Muscle of back (tissue), 13 donors: ENCODE measurements around the gene ALOX5AP. TPM values are rescaled to one million over a fixed set of nuclear protein-coding genes. Genes with fewer than 3 reads are reported as not detected.

ENCODE experiments used
- DNase-seq, 3 donors: peaks; one replicate each; pipeline versions ENCODE4 v3.0.0 to v3.0.0-alpha.2; 2013
- long read RNA-seq, 9 donors: transcript quantifications; one replicate each; lab custom pipeline, GENCODE V29; 2026
- polyA plus RNA-seq, 10 donors: library from polyadenylated mRNA; unstranded; fragments of 120-200 nt; gene quantifications; one replicate each; pipeline ENCODE4 v1.2.1, GENCODE V29; 2013; ENCODE audit not compliant: insufficient read length in 10 of 10

Gene ALOX5AP
- polyA plus RNA-seq: 1 to 10 TPM; 3.9 to 7.3 (median 5.6) TPM
- long read RNA-seq, donor 1, partial matches to known transcripts: 0 of 1 reads
- long read RNA-seq, donor 1, other reads (novel, unspliced or antisense): 0 of 1 reads
- long read RNA-seq, donor 2, partial matches to known transcripts: 0 of 1 reads
- long read RNA-seq, donor 2, other reads (novel, unspliced or antisense): 0 of 1 reads
- long read RNA-seq, donor 3: 0 reads
- long read RNA-seq, donor 4, partial matches to known transcripts: 0 of 2 reads
- long read RNA-seq, donor 4, other reads (novel, unspliced or antisense): 0 of 2 reads
- long read RNA-seq, donor 5, transcript ALOX5AP-201 (5 exons, 904 nt): major isoform, 6 of 6 reads
- long read RNA-seq, donor 5, partial matches to known transcripts: 0 of 6 reads
- long read RNA-seq, donor 5, other reads (novel, unspliced or antisense): 0 of 6 reads
- long read RNA-seq, donor 6, partial matches to known transcripts: 0 of 1 reads
- long read RNA-seq, donor 6, other reads (novel, unspliced or antisense): 0 of 1 reads
- long read RNA-seq, donor 7: 0 reads
- long read RNA-seq, donor 8, partial matches to known transcripts: 0 of 3 reads
- long read RNA-seq, donor 8, other reads (novel, unspliced or antisense): 0 of 3 reads
- long read RNA-seq, donor 9, partial matches to known transcripts: 0 of 2 reads
- long read RNA-seq, donor 9, other reads (novel, unspliced or antisense): 0 of 2 reads

DNA sequence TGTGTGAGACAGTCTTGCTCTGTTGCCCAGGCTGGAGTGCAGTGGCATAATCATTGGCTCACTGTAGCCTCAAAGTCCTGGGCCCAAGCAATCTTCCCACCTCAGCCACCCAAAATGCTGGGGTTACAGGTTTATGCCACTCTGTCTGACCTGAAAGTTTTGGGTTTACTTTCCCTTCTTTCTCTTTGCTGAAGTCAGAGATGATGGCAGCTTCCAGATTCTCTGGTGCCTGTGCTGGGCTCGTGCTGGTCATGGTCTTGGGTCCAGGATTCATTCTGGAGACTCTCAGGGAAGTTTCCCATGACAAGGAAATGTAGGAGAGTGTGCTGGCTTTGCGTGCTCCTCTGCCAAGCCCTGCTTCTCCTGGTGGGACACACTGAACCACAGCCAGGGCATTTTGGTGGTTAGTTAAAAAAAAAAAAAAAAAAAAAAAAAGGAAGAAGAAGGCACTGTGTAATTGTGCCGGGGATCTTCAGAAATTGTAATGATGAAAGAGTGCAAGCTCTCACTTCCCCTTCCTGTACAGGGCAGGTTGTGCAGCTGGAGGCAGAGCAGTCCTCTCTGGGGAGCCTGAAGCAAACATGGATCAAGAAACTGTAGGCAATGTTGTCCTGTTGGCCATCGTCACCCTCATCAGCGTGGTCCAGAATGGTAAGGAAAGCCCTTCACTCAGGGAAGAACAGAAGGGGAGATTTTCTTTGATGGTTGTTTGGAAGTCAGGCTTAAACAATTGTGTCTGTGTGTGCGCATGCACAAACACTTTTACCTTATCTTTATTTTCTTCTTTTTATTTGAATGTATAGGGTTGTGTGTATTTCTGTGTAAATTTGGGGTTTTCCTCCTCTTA, at the start of gene ALOX5AP:
TSS of gene ALOX5AP (plus strand) at position 519 of the 847 bp plus-strand sequence. CDS start at position 582, 63 bp downstream.
- DNase-seq: no peak

DNA sequence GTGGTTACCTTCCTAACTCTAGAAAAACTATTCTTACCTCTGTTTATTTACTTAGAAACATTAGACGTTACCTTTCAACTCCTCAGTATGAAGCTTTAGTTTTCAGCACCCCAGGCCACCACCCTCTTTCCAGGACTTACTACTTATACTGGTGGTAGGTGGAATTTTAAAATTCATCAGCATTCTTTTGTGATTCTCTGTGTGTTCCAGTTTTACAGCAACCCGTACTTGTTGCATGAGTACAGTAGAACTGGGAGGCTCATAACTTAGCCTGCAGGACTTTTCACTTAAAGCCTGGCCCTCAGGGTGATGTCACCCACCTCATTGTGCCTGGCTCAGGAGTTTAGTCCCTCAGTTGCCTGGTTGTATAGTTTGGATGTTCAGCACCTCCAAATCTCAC, 49.4 kb upstream of the ALOX5AP start:
- DNase-seq: no peak

DNA sequence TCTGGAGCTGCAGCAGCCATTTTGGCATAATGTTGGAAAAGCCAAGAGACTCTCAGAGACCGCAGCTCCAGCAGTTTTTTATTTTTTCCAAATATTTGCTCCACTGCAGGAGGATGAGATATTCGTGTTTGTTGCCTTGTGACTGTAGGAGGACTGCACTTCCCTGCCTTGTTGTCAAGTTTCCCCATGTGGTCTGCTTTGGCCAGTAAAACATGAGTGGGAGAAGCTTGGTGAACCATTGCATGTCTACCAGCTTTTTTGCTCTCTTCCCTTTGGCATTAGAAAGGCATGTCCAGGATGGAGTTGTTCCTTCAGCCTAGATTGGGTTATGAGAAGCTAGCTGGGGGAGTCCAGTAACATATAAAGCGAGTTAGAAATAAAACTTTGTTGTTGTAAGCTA, 47.7 kb upstream of the ALOX5AP start:
- no peak for DNase-seq

DNA sequence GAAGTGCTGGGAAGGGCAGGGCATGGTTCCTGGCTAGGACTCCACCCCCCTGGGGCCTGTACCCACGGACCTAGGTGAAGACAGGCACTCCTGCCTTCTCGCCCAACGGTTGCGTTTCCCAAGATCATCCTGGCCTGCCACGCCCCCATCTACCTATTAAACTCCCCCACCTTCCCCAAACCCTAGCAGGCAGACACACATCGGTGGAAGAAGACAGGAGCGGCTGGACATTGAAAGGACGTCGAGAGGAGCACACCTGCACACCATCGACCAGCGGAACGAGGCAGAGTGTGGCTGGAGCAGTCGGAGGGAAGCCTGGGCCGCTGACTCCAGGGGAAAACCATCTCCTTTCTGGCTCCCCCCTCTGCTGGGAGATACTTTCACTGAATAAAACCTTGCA, 45.6 kb upstream of the ALOX5AP start:
- DNase-seq: no peak

- DNase-seq: peak; percentile 87 to 94 (median 93)
Observed at GRCh38 chr13:30690282-30691188, 44.8 kb upstream of the ALOX5AP start.

- no peak for DNase-seq
Observed at GRCh38 chr13:30692113-30692512, 43.2 kb upstream of the ALOX5AP start.

DNA sequence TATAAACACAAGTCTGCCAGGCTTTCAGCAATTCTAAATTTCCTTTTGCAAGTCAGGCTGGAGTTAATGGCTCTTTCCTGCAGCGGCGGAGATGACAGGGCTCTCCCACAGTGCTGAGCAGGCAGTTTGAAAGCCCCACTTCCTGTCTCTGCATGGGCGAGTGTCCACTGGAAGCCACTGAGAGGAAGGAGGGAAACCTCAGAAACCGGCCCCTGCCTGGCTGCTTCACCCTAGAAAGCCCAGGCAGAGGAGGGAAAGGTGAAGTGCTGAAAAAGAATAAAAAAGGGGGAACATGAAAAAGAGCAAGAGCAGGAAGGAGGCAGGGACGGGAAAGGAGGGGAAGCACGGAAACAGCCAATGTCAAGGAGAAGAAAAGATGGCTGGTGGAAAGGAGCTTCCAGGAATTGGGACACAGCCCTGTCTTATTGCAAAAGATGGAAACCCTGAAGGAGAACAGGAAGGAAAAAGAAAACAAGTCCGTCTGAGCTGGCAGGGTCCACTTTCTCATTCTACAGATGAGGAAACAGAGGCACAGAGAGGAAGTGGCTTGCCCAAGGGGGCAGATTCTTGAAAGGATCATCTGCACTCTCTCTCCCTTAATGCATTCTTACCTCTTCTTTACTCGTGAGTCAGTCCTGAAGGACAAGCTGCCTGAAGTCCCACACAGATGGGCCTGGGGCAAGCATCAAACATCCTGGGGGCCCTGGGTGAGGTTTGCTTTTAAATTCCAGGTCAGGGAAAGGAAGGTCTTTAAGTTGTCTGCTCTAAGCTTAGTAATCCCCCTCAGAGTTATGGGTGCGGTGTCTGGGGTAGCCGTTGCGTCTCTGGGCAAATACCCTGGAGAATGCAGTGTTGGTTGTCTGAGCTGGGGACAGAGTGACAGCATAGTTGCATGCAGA, 38.8 kb upstream of the ALOX5AP start:
- peak in 2 of 3 donors; percentile 22 to 73 for DNase-seq

DNA sequence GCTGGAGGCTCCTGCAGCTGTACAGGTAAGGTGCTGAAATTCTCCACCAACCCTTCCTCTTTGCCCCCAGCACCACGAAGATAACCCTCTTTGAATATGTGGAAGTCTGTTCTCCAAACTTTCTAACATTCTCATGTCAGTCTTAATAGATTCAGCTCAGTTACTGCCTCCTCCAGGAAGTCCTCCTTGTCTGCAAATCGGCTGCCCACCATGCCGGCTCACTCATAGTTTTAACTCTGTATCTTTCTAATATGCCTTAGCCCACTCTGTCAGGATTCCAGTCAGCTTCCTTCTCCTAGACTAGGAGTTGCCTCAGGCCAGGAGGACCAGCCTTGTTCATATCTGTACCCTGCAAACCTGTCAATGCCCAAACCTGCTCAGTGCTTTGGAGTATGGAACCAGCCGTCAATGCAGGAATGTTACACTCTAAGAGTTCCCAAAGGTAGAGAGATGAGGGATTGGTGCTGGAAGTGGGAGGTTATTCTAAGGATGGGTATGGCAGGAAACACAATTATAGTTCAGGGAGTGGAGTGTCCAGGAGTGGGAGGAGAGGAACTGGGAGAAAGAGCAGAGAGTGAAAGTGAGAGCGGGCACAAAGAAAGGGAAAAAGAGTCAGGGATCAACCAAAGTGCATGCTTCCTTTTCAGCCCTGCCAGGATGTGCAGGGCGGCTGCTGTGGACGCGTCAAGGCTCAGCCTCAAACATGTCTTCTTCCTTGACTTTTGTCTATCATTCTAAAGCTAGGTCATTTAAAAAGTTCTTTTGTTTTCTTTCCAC, 38.0 kb upstream of the ALOX5AP start:
- peak in 2 of 3 donors; percentile 30 to 52 for DNase-seq

GRCh38 chr13:30697996-30698401, 37.3 kb upstream of the ALOX5AP start:
- peak; percentile 27 to 72 (median 54) for DNase-seq

DNA sequence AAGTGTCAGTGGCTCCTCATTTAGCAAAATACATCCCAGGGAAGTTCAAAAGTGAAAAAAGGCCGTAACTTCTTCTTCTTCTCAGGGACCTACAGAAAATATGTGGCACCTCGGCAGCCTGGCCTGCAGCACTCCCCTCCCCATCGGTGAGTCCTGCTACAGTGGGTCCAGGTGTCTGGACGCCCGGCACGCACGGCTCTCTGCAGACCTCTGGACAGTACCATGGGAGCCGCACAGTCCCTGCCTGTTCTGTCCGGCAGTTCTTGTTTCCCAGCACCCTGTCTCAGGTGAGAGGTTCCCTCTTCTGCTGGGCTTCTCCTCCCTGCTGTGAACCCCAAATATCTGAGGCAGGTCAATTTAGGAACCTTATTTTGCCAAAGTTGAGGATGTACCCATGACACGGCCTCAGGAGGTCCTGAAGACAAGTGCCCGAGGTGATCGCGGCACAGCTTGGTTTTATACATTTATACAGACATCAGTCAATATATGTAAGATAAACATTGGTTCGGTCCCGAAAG, 36.8 kb upstream of the ALOX5AP start:
- no peak for DNase-seq

DNA sequence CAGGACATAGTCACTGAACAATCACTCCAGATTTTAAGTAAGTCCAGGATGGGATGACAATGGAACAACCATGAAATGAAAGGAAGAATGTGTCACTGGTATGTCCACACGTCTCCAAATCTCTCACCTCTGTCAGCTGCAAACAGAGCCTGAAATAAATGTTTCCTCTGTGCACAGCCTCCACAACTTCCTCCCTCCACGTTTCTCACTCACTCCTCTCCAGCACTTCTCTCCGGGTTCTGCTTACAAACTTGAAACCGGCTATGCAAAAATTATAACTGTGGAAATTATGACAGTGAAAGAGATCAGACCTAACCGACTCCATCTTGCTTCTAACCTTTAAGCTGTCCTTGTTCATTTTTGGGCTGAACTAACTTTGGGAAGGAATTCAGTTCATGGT, 35.0 kb upstream of the ALOX5AP start:
- DNase-seq: no peak

GRCh38 chr13:30702006-30702405, 33.3 kb upstream of the ALOX5AP start:
- DNase-seq: no peak

- no peak for DNase-seq
Observed at GRCh38 chr13:30704596-30704995, 30.7 kb upstream of the ALOX5AP start.

GRCh38 chr13:30705680-30706079, 29.7 kb upstream of the ALOX5AP start:
- DNase-seq: no peak

GRCh38 chr13:30708541-30708940, 26.8 kb upstream of the ALOX5AP start:
- DNase-seq: no peak

GRCh38 chr13:30710442-30710841, 24.9 kb upstream of the ALOX5AP start:
- DNase-seq: no peak

- DNase-seq: no peak
Observed at GRCh38 chr13:30711375-30711774, 24.0 kb upstream of the ALOX5AP start.

DNA sequence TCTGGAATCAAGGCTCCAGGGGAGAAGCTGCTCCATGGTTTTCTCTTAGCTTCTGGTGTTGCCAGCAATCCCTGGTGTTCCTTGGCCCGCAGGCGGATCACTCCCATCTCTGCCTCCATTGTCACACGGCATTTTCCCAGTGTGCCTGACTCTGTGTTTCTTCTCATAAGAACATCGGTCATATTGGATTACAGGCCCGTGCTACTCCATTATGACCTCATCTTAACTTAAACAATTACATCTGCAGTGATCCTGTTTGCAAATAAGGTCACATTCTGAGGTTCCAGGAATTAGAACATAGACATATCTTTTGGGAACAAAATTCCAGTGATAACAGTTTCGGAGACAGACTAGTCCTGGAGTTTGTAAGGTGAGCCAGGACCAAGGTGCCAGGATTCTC, 23.5 kb upstream of the ALOX5AP start:
- no peak for DNase-seq
